ENCODE data around the gene KLF9.

- no peak for TF ChIP-seq CTCF (tag by site-specific recombination; IDR thresholded peaks at IDR 0.05)
- no peak for TF ChIP-seq ZFP41 (tag by site-specific recombination; IDR thresholded peaks at IDR 0.05; ENCODE audit: borderline replicate concordance)
- no peak for TF ChIP-seq ZBTB6 (tag by site-specific recombination; IDR thresholded peaks at IDR 0.05)
- no peak for TF ChIP-seq ZNF792 (tag by site-specific recombination; IDR thresholded peaks at IDR 0.05)
- no peak for TF ChIP-seq ZNF423 (tag by site-specific recombination; IDR thresholded peaks at IDR 0.05)
- no peak for TF ChIP-seq ZNF776 (tag by site-specific recombination; IDR thresholded peaks at IDR 0.05; ENCODE audit: borderline replicate concordance)
Observed at GRCh38 chr9:70355801-70356200, 58.7 kb downstream of the KLF9 start.

Data from HEK293 (cell line).